ENCODE measurements around the gene PAX2. TPM values are rescaled to one million over a fixed set of nuclear protein-coding genes. Genes with fewer than 3 reads are reported as not detected.

PAX2 gene
- total RNA-seq, 1 experiment from 2014 or later = not detected

GRCh38 chr10:100800931-100801330, 55.5 kb downstream of the PAX2 start:
- DNase-seq (ENCODE audit: low read depth, low spot score) = no peak
- in situ Hi-C loops (cut with HindIII; ENCODE audit: low pct_unique_long_range_greater_than_20kb, low sequenced_read_pairs) = no loop called here

GRCh38 chr10:100802196-100802595, 56.8 kb downstream of the PAX2 start:
- in situ Hi-C loops (cut with HindIII; ENCODE audit: low pct_unique_long_range_greater_than_20kb, low sequenced_read_pairs) = no loop called here
- no peak for DNase-seq (ENCODE audit: low read depth, low spot score)

GRCh38 chr10:100802607-100803006, 57.2 kb downstream of the PAX2 start:
- no peak for DNase-seq (ENCODE audit: low read depth, low spot score)
- in situ Hi-C loops (cut with HindIII; ENCODE audit: low pct_unique_long_range_greater_than_20kb, low sequenced_read_pairs) = no loop called here

GRCh38 chr10:100803492-100803891, 58.1 kb downstream of the PAX2 start:
- in situ Hi-C loops (cut with HindIII; ENCODE audit: low pct_unique_long_range_greater_than_20kb, low sequenced_read_pairs) = no loop called here
- no peak for DNase-seq (ENCODE audit: low read depth, low spot score)

GRCh38 chr10:100803908-100804307, 58.5 kb downstream of the PAX2 start:
- no peak for DNase-seq (ENCODE audit: low read depth, low spot score)
- in situ Hi-C loops (cut with HindIII; ENCODE audit: low pct_unique_long_range_greater_than_20kb, low sequenced_read_pairs) = no loop called here

- no peak for DNase-seq (ENCODE audit: low read depth, low spot score)
- in situ Hi-C loops (cut with HindIII; ENCODE audit: low pct_unique_long_range_greater_than_20kb, low sequenced_read_pairs) = no loop called here
These were observed 60.4 kb downstream of the PAX2 start for GRCh38 chr10:100805543-100806355.

- in situ Hi-C loops (cut with HindIII; ENCODE audit: low pct_unique_long_range_greater_than_20kb, low sequenced_read_pairs) = no loop called here
- DNase-seq (ENCODE audit: low read depth, low spot score) = no peak
These were observed 60.9 kb downstream of the PAX2 start for GRCh38 chr10:100806356-100806645.

- in situ Hi-C loops (cut with HindIII; ENCODE audit: low pct_unique_long_range_greater_than_20kb, low sequenced_read_pairs) = no loop called here
- DNase-seq (ENCODE audit: low read depth, low spot score) = no peak
These were observed 62.0 kb downstream of the PAX2 start for GRCh38 chr10:100807241-100807951.

- in situ Hi-C loops (cut with HindIII; ENCODE audit: low pct_unique_long_range_greater_than_20kb, low sequenced_read_pairs) = no loop called here
These were observed 63.5 kb downstream of the PAX2 start for GRCh38 chr10:100808876-100809275.

GRCh38 chr10:100810091-100810834, 64.9 kb downstream of the PAX2 start:
- in situ Hi-C loops (cut with HindIII; ENCODE audit: low pct_unique_long_range_greater_than_20kb, low sequenced_read_pairs) = no loop called here
- DNase-seq (ENCODE audit: low read depth, low spot score) = no peak

More at GRCh38 chr10:100808876-100809275, 63.5 kb downstream of the PAX2 start:
- DNase-seq (ENCODE audit: low read depth, low spot score) = no peak

GRCh38 chr10:100810835-100811116, 65.4 kb downstream of the PAX2 start:
- DNase-seq (ENCODE audit: low read depth, low spot score) = no peak
- in situ Hi-C loops (cut with HindIII; ENCODE audit: low pct_unique_long_range_greater_than_20kb, low sequenced_read_pairs) = no loop called here

GRCh38 chr10:100811261-100811660, 65.9 kb downstream of the PAX2 start:
- in situ Hi-C loops (cut with HindIII; ENCODE audit: low pct_unique_long_range_greater_than_20kb, low sequenced_read_pairs) = no loop called here
- no peak for DNase-seq (ENCODE audit: low read depth, low spot score)

GRCh38 chr10:100811752-100812750, 66.7 kb downstream of the PAX2 start:
- in situ Hi-C loops (cut with HindIII; ENCODE audit: low pct_unique_long_range_greater_than_20kb, low sequenced_read_pairs) = no loop called here

GRCh38 chr10:100812978-100813377, 67.6 kb downstream of the PAX2 start:
- in situ Hi-C loops (cut with HindIII; ENCODE audit: low pct_unique_long_range_greater_than_20kb, low sequenced_read_pairs) = no loop called here

More at GRCh38 chr10:100811752-100812750, 66.7 kb downstream of the PAX2 start:
- DNase-seq (ENCODE audit: low read depth, low spot score) = no peak

GRCh38 chr10:100814751-100815474, 69.5 kb downstream of the PAX2 start:
- no peak for DNase-seq (ENCODE audit: low read depth, low spot score)
- in situ Hi-C loops (cut with HindIII; ENCODE audit: low pct_unique_long_range_greater_than_20kb, low sequenced_read_pairs) = no loop called here

More at GRCh38 chr10:100812978-100813377, 67.6 kb downstream of the PAX2 start:
- peak; percentile 33 for DNase-seq (ENCODE audit: low read depth, low spot score)

- in situ Hi-C loops (cut with HindIII; ENCODE audit: low pct_unique_long_range_greater_than_20kb, low sequenced_read_pairs) = no loop called here
- DNase-seq (ENCODE audit: low read depth, low spot score) = no peak
These were observed 71.3 kb downstream of the PAX2 start for GRCh38 chr10:100816671-100817070.

GRCh38 chr10:100817268-100817839, 72.0 kb downstream of the PAX2 start:
- DNase-seq (ENCODE audit: low read depth, low spot score) = no peak
- in situ Hi-C loops (cut with HindIII; ENCODE audit: low pct_unique_long_range_greater_than_20kb, low sequenced_read_pairs) = no loop called here
